ENCODE results near the gene KLF7.

Gene KLF7

GRCh38 chr2:207202645-207203044 is 36.9 kb upstream of the KLF7 start:
- Histone ChIP-seq H3K4me1 (ENCODE audit: control insufficient read depth, low read length) (no peaks in the 10 kb centered on the region), H3K9me2 (replicated peaks; ENCODE audit: control insufficient read depth, low read length) (no peaks in the 10 kb centered on the region), H3K79me2 (ENCODE audit: control insufficient read depth, low read length) (no peaks in the 10 kb centered on the region), H3K27me3 (ENCODE audit: control insufficient read depth, low read length) (no peaks in the 10 kb centered on the region; the same call in 1 of the 2 replicates), H3K36me3 (ENCODE audit: control insufficient read depth, low read length) (no peaks in the 10 kb centered on the region), H3F3A (ENCODE audit: control insufficient read depth, insufficient read depth) (no peaks in the 10 kb centered on the region), H3K4me2 (ENCODE audit: low read length) (no peak overlapping the region), H4K20me1 (ENCODE audit: control insufficient read depth, insufficient read depth, low read depth, low read length) (no peaks in the 10 kb centered on the region), H3K9me3 (ENCODE audit: control insufficient read depth, insufficient read depth, low read length) (no peaks in the 10 kb centered on the region), H3K27ac (ENCODE audit: low read depth, low read length) (no peak overlapping the region), H3K4me3 (ENCODE audit: low read length) (no peak overlapping the region)
- TF ChIP-seq CTCF (IDR thresholded peaks at IDR 0.05; ENCODE audit: low read depth, low read length, poor library complexity, severe bottlenecking) (no peak), EZH2phosphoT487 (IDR thresholded peaks at IDR 0.05; ENCODE audit: borderline replicate concordance, low read length) (no peak)

- Histone ChIP-seq H3K27me3 (ENCODE audit: control insufficient read depth, low read length) (no peaks in the 10 kb centered on the region; the same call in 1 of the 2 replicates), H3K79me2 (ENCODE audit: control insufficient read depth, low read length) (no peaks in the 10 kb centered on the region), H3K27ac (ENCODE audit: low read depth, low read length) (no peak overlapping the region), H4K20me1 (ENCODE audit: control insufficient read depth, insufficient read depth, low read depth, low read length) (no peaks in the 10 kb centered on the region), H3F3A (ENCODE audit: control insufficient read depth, insufficient read depth) (no peaks in the 10 kb centered on the region), H3K9me2 (replicated peaks; ENCODE audit: control insufficient read depth, low read length) (no peaks in the 10 kb centered on the region), H3K9me3 (ENCODE audit: control insufficient read depth, insufficient read depth, low read length) (no peaks in the 10 kb centered on the region), H3K36me3 (ENCODE audit: control insufficient read depth, low read length) (no peaks in the 10 kb centered on the region), H3K4me2 (ENCODE audit: low read length) (no peak overlapping the region), H3K4me1 (ENCODE audit: control insufficient read depth, low read length) (no peaks in the 10 kb centered on the region), H3K4me3 (ENCODE audit: low read length) (no peak overlapping the region)
- TF ChIP-seq EZH2phosphoT487 (IDR thresholded peaks at IDR 0.05; ENCODE audit: borderline replicate concordance, low read length) (no peak), CTCF (IDR thresholded peaks at IDR 0.05; ENCODE audit: low read depth, low read length, poor library complexity, severe bottlenecking) (no peak)
These were observed 35.7 kb upstream of the KLF7 start for GRCh38 chr2:207201416-207201815.

- Histone ChIP-seq H3K27me3 (ENCODE audit: control insufficient read depth, low read length) (no peaks in the 10 kb centered on the region; the same call in 1 of the 2 replicates), H3K79me2 (ENCODE audit: control insufficient read depth, low read length) (no peaks in the 10 kb centered on the region), H4K20me1 (ENCODE audit: control insufficient read depth, insufficient read depth, low read depth, low read length) (no peaks in the 10 kb centered on the region), H3K9me2 (replicated peaks; ENCODE audit: control insufficient read depth, low read length) (no peaks in the 10 kb centered on the region), H3K4me1 (ENCODE audit: control insufficient read depth, low read length) (no peaks in the 10 kb centered on the region), H3F3A (ENCODE audit: control insufficient read depth, insufficient read depth) (no peaks in the 10 kb centered on the region), H3K4me3 (ENCODE audit: low read length) (no peak overlapping the region), H3K27ac (ENCODE audit: low read depth, low read length) (no peak overlapping the region), H3K4me2 (ENCODE audit: low read length) (no peak overlapping the region), H3K36me3 (ENCODE audit: control insufficient read depth, low read length) (no peaks in the 10 kb centered on the region), H3K9me3 (ENCODE audit: control insufficient read depth, insufficient read depth, low read length) (no peaks in the 10 kb centered on the region)
- TF ChIP-seq EZH2phosphoT487 (IDR thresholded peaks at IDR 0.05; ENCODE audit: borderline replicate concordance, low read length): no peak
- no peak for TF ChIP-seq CTCF (IDR thresholded peaks at IDR 0.05; ENCODE audit: low read depth, low read length, poor library complexity, severe bottlenecking)
These were observed 34.4 kb upstream of the KLF7 start for GRCh38 chr2:207200136-207200535.

Data from DOHH2 (cell line).